Peyer's patch (tissue), 4 donors: ENCODE measurements around the gene MICALL1. TPM values are rescaled to one million over a fixed set of nuclear protein-coding genes. Genes with fewer than 3 reads are reported as not detected.

Experiments used
- DNase-seq, 3 donors: peaks; one replicate each; pipeline ENCODE4 v3.0.0-alpha.2; 2017 to 2019
- H3K27ac ChIP-seq, 4 donors: fragments of 200-600 bp; sonication (generic); one replicate each; pipeline ENCODE4 v1.5.1; 2016 to 2019
- H3K27me3 ChIP-seq, 2 donors: fragments of 200-600 bp; sonication (generic); one replicate each; pipeline ENCODE4 v1.5.1; 2019
- H3K36me3 ChIP-seq, 3 donors: fragments of 200-600 bp; sonication (generic); one replicate each; pipeline ENCODE4 v1.5.1; 2016 to 2019
- H3K4me1 ChIP-seq, 4 donors: fragments of 200-600 bp; sonication (generic); one replicate each; pipeline ENCODE4 v1.5.1; 2016 to 2019
- H3K4me3 ChIP-seq, 4 donors: fragments of 200-600 bp; sonication (generic); 1 replicate in 3 of 4; 2 replicates in 1 of 4; pipeline ENCODE4 v1.5.1; 2016 to 2019; ENCODE audit warnings: mild to moderate bottlenecking in 1 of 4
- H3K9me3 ChIP-seq, 4 donors: fragments of 200-600 bp; sonication (generic); one replicate each; pipeline ENCODE4 v1.5.1; 2016 to 2019; ENCODE audit warnings: mild to moderate bottlenecking in 1 of 4
- CTCF ChIP-seq, 6 experiments: fragments of 450-650 bp in 4 of 6; fragments of 200-600 bp in 2 of 6; sonication (generic) in 1 of 6; IDR thresholded peaks; one replicate each; pipeline ENCODE4 v1.5.1; 2017 to 2019; ENCODE audit warnings: antibody characterized with exemption in 6 of 6, mild to moderate bottlenecking in 3 of 6, moderate library complexity in 1 of 6
- POLR2A ChIP-seq, 2 donors: fragments of 450-650 bp; IDR thresholded peaks; one replicate each; pipeline ENCODE4 v1.5.1; 2017; ENCODE audit warnings: antibody characterized with exemption in 2 of 2, mild to moderate bottlenecking in 2 of 2, moderate library complexity in 2 of 2
- total RNA-seq, 4 donors: library from RNA; depleted of rRNA; stranded (reverse); fragments of >200 nt; gene quantifications; one replicate each; pipeline ENCODE4 v1.1.0, GENCODE V29; 2016

The MICALL1 gene
- total RNA-seq, 4 donors from 2014 or later, result 24.5 to 49.0 (median 31.8) TPM

DNA sequence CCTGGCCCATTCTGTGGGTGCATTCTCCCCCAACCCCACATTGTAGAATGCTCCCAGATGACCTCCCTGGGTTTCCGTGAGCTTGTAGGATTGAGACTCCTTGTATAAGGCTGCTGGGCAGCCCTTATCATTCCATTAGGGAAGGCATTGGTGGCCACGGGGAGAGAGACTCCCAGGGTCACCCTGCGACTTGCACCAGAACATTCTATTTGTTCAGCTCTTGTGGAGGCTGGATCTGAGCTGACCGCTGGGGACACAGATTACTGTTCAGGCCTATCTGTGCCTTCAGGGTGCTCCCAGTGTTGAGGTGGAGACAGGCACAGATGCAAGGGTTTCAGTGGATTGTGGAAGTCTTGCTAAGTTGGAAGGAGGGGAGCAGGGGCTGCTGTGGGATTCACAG lies 17.8 kb downstream of the MICALL1 start:
- H3K36me3 ChIP-seq, result peaks cover 0 to 83% (median 0%) of the 10 kb centered on the region in 3 donors
- H3K27me3 ChIP-seq, result no peaks in the 10 kb centered on the region
- DNase-seq, result no peak
- H3K4me3 ChIP-seq, result no peak overlapping the region
- H3K27ac ChIP-seq, result no peak overlapping the region
- H3K4me1 ChIP-seq, result no peaks in the 10 kb centered on the region
- no peaks in the 10 kb centered on the region for H3K9me3 ChIP-seq
- no peak for TF ChIP-seq POLR2A (IDR thresholded peaks at IDR 0.05)
- no peak for TF ChIP-seq CTCF (IDR thresholded peaks at IDR 0.05)

GRCh38 chr22:37924386-37925065 lies 18.4 kb downstream of the MICALL1 start:
- H3K4me1 ChIP-seq, result no peaks in the 10 kb centered on the region
- H3K27me3 ChIP-seq, result no peaks in the 10 kb centered on the region
- no peak for DNase-seq
- H3K4me3 ChIP-seq, result no peak overlapping the region
- no peak overlapping the region for H3K27ac ChIP-seq
- no peaks in the 10 kb centered on the region for H3K9me3 ChIP-seq
- TF ChIP-seq POLR2A (IDR thresholded peaks at IDR 0.05) (no peak), CTCF (IDR thresholded peaks at IDR 0.05) (no peak)
- peaks cover 0 to 87% (median 0%) of the 10 kb centered on the region in 3 donors for H3K36me3 ChIP-seq

DNA sequence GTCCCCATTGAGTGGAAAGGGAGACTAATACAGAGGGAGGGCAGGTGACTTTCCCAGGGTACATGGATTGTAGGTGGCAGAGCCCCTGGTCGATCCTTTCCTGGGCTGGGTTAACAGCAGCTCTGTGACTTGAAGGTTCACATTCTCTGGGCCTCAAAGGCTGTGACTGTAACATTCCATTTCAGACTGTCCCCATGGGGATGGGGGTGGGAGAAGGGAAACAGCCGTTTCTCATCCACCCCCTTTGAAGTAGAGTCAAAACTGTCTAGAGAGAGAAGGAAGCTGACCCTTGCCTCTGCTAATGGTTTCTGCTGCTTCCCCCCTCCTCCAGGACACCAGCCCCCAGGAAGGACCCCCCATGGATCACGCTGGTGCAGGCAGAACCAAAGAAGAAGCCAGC lies 19.2 kb downstream of the MICALL1 start:
- no peak for DNase-seq
- no peak overlapping the region for H3K4me3 ChIP-seq
- TF ChIP-seq CTCF (IDR thresholded peaks at IDR 0.05), result no peak
- no peak for TF ChIP-seq POLR2A (IDR thresholded peaks at IDR 0.05)
- peaks cover 0 to 87% (median 0%) of the 10 kb centered on the region in 3 donors for H3K36me3 ChIP-seq
- H3K27me3 ChIP-seq, result no peaks in the 10 kb centered on the region
- H3K4me1 ChIP-seq, result no peaks in the 10 kb centered on the region
- H3K27ac ChIP-seq, result no peak overlapping the region
- H3K9me3 ChIP-seq, result no peaks in the 10 kb centered on the region

GRCh38 chr22:37925767-37926166 lies 19.7 kb downstream of the MICALL1 start:
- no peak for DNase-seq
- Histone ChIP-seq H3K4me1 (no peaks in the 10 kb centered on the region), H3K36me3 (peaks cover 0 to 83% (median 0%) of the 10 kb centered on the region in 3 donors), H3K9me3 (no peaks in the 10 kb centered on the region), H3K27ac (no peak overlapping the region), H3K4me3 (no peak overlapping the region), H3K27me3 (no peaks in the 10 kb centered on the region)
- TF ChIP-seq CTCF (IDR thresholded peaks at IDR 0.05) (no peak), POLR2A (IDR thresholded peaks at IDR 0.05) (no peak)

DNA sequence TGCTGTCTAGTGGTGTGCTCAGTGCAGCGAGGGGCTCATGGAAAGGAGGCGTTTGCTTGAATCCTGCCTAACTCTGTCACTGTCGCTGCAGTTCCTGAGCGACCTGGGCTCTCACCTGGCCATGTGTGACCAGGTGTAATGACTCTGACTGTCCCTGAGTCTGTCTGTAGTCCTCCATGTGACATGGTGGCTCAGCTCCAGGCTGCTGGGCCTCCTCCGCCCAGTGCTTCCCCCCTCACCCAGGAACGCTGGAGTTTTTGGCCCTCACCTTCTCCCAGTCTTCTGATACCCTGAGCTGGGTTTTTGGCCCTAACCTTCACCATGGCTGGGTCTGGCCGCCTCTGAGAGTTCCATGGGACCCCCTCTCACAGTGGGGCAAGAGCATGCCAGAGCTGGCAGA lies 20.3 kb downstream of the MICALL1 start:
- no peaks in the 10 kb centered on the region for H3K4me1 ChIP-seq
- peaks cover 0 to 79% (median 0%) of the 10 kb centered on the region in 3 donors for H3K36me3 ChIP-seq
- no peak for TF ChIP-seq POLR2A (IDR thresholded peaks at IDR 0.05)
- no peaks in the 10 kb centered on the region for H3K9me3 ChIP-seq
- no peaks in the 10 kb centered on the region for H3K27me3 ChIP-seq
- H3K27ac ChIP-seq, result no peak overlapping the region
- no peak overlapping the region for H3K4me3 ChIP-seq
- DNase-seq, result no peak

- DNase-seq, result no peak
- no peaks in the 10 kb centered on the region for H3K9me3 ChIP-seq
- no peaks in the 10 kb centered on the region for H3K4me1 ChIP-seq
- H3K4me3 ChIP-seq, result no peak overlapping the region
- no peaks in the 10 kb centered on the region for H3K27me3 ChIP-seq
- H3K36me3 ChIP-seq, result peaks cover 0 to 80% (median 0%) of the 10 kb centered on the region in 3 donors
- no peak overlapping the region for H3K27ac ChIP-seq
- TF ChIP-seq POLR2A (IDR thresholded peaks at IDR 0.05) (no peak), CTCF (IDR thresholded peaks at IDR 0.05) (no peak)
Observed at GRCh38 chr22:37926771-37927636, 20.9 kb downstream of the MICALL1 start.
